WI38 (cell line): ENCODE data around the gene DEPDC1.

Experiments
- H3K4me3 ChIP-seq: 2 replicates; pipeline ENCODE4 v1.5.1; 2011; ENCODE audit warnings: low read depth, mild to moderate bottlenecking, control low read depth, low read length
- CTCF ChIP-seq: IDR thresholded peaks from 2 replicates; pipeline ENCODE4 v1.5.1; 2012; ENCODE audit warnings: low read depth, mild to moderate bottlenecking, control low read depth, low read length

The DEPDC1 gene

GRCh38 chr1:68438310-68438709, 58.6 kb downstream of the DEPDC1 start:
- no peak overlapping the region for H3K4me3 ChIP-seq

GRCh38 chr1:68433395-68433794, 63.5 kb downstream of the DEPDC1 start:
- TF ChIP-seq CTCF, result no peak

More at GRCh38 chr1:68438310-68438709, 58.6 kb downstream of the DEPDC1 start:
- TF ChIP-seq CTCF, result no peak

GRCh38 chr1:68431076-68431475, 65.8 kb downstream of the DEPDC1 start:
- TF ChIP-seq CTCF, result no peak

More at GRCh38 chr1:68433395-68433794, 63.5 kb downstream of the DEPDC1 start:
- H3K4me3 ChIP-seq, result no peak overlapping the region

GRCh38 chr1:68429233-68429808, 67.6 kb downstream of the DEPDC1 start:
- no peak for TF ChIP-seq CTCF
- H3K4me3 ChIP-seq, result no peak overlapping the region

More at GRCh38 chr1:68431076-68431475, 65.8 kb downstream of the DEPDC1 start:
- no peak overlapping the region for H3K4me3 ChIP-seq

- no peak for TF ChIP-seq CTCF
- no peak overlapping the region for H3K4me3 ChIP-seq
Observed at GRCh38 chr1:68426594-68426993, 70.3 kb downstream of the DEPDC1 start.
